ENCODE measurements around the gene CRTC1.

The CRTC1 gene

GRCh38 chr19:18749362-18750231 is 66.1 kb downstream of the CRTC1 start:
- no peak for DNase-seq (ENCODE audit: low read depth, low spot score)

DNA sequence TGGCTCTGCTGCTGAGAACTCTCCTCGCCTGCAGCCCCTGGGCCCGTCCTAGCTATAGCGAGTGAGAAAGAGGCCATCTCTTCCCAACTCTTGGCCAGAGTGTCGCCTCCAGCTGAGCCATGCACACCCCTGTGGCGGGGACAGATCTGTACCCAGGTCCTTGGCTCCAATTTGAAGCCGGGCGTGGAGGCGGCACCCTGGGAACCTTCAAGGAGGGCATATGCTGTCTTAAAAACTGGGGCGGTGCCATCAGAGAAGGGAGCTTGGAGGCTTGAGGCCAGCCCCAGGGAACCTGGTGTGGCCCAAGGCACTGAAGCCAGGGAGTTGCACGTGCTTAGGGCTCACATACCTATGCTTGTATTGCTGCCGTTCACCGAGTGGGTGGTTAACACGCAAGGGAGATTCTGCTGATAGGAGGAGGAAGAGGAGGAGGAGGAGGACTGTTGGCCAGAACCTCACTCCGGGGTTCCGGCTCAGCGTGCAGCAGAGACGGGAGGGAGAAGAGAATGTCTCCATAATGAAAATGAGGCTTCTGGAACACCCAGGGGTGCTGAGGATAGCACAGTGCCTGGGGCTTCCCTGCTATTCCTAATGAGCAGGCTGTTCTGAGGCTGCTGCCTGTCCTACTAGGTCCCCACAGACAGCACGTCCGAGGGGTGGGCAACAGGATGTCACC is 67.0 kb downstream of the CRTC1 start:
- DNase-seq (ENCODE audit: low read depth, low spot score), result no peak

DNA sequence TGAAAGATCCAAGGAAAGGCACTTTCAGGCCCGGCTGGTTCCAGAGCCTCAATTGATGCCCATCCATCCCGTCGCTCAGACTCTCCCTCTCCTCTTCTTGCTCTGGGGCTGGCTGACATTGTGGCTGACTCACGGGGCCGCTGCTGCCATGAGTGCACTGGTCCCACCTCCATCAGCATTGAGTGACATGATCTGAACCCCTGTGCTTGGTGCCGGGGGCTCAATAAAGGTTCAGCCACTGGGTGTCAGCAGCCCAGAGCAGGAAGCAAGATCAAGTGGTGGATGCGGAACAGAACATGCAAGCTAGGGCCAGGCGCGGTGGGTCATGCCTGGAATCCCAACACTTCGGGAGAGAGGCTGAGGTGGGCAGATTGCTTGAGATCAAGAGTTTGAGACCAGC is 68.1 kb downstream of the CRTC1 start:
- DNase-seq (ENCODE audit: low read depth, low spot score), result no peak

DNA sequence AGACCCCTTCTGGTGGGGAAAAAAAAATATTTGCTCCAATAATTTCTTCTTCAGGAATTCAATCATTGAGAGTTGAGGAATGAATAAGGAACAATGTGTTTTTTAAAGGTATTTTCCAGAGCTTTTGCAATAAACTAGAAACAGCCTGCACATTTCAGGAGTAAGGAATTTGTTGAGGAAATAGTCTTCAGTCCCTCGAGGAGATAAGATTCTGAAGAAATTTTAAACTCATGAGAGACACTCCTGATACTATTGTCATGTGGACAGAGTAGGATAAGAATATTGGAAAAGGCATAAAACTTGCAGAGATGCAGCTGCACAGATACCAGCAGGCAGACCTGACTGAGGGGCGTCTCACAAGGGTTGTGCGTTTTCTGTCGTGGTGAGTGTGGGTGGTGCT is 71.0 kb downstream of the CRTC1 start:
- DNase-seq (ENCODE audit: low read depth, low spot score), result no peak

DNA sequence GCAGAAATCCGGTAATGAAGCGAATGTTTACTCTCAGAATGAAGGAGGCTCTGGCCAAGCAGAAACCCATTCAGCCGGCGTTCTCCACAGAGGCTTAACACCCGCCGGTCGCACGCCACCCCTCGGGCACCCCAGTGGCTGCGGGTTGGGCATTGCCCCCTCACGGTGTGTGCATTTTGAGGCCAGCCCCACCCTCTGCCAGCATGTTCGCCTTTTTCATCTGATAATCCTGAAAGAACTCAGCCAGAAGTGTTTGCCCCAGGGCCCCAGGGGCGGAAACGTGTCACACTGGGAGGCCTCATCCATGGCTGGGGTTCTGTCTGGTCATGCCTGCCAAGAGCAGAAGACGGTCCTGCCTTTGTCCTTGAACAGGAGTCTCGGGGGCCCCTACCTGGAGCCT is 73.4 kb downstream of the CRTC1 start:
- peak; percentile 69 for DNase-seq (ENCODE audit: low read depth, low spot score)

- DNase-seq (ENCODE audit: low read depth, low spot score), result no peak
Observed at GRCh38 chr19:18759304-18759994, 76.0 kb downstream of the CRTC1 start.

GRCh38 chr19:18759995-18760426 is 76.5 kb downstream of the CRTC1 start:
- DNase-seq (ENCODE audit: low read depth, low spot score), result no peak

DNA sequence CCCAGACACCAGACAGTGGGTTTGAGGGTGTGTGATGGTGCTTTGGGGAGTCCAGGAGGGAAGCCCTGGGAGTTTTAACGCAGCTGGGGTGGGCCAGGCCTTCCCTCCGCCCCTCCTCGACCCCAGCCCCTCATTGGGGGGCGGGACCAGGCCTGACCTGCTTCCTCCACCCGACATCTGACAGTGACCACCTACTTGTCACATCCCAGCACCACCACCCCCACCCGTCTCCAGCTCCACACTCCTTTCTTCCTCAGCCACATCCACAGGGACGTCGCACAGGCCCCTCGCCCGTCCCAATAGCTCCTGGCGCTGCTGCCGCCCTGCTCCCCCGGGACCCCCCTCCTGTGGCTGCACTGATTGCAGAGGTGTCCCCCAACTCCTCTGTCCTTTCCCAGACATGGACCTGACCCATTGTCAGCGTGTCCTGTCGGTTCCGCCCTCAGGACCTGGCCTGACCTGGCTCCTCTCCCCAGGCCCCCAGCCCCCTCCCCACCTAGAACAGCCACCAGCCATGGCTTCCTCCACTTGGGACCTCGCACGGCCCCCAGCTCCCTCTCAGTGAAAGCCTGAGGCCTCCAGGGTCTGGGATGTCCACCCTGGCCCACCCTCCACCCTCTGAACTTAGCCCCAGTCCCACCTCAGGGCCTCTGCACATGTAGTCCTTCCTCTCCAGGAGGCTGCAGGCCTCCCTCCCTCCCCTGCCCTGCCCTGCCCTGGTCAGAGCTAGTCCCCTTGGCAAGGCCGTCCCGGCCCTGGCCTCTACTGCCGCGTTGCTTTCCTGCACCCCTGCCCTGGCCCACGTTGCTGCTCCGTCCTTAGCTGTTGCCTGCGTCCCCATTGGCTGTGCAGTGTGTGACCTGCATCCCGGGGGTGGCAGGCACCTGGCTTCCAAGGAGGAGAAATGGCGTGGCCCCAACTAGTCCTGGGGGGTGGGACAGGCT is 77.2 kb downstream of the CRTC1 start:
- no peak for DNase-seq (ENCODE audit: low read depth, low spot score)

DNA sequence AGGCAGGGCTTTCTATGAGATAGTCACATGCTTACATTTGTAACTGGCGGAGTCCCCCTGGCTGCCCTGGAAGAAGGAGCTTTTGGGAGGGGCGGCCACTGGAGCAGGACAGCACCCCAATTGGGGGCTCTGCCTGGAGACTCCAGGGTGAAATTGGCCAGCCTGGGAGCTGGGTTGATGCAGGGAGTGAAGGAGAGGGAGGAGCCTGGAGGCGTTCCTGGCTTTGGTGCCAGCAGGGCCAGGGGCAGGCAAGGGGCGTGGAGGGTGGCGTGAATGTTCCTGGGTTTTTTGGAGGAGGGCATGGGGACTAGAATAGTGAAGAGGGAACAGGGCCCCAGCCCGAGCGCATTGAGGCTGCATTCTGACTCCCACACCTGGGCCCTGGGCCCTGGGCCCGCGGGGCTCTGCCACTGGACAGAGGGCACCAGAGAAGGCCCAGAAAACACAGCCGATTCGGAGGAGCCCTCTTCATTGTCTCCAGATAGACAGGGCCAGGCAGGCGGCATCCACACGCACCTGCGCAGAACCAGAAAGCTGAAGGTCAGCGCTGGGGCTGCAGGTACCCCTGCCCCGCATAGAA is 78.1 kb downstream of the CRTC1 start:
- no peak for DNase-seq (ENCODE audit: low read depth, low spot score)

- no peak for DNase-seq (ENCODE audit: low read depth, low spot score)
Observed at GRCh38 chr19:18762125-18763023, 78.9 kb downstream of the CRTC1 start.

GRCh38 chr19:18763674-18764590 is 80.5 kb downstream of the CRTC1 start:
- DNase-seq (ENCODE audit: low read depth, low spot score), result no peak

DNA sequence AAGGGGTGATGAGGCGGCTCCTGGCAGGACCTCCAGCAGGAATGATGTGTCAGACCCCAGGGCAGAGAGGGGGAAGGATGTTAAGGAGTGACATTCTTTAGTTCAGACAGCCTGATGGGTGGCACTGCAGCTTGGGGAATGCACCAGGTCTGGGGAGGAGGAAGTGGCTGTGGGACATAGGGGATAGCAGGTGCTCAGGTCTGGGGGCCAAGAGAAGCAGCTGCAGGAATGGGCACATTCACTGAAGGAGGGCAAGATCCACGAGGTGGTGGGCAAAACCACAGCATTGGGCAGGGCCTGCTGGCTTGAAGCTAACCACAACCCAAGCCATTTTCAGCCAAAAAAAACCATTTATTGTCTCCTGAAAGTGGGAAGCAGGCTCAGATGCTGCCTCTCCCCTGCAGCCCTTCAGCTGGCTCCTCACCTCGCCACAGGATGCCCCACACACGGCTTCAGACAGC is 81.1 kb downstream of the CRTC1 start:
- DNase-seq (ENCODE audit: low read depth, low spot score), result no peak

- DNase-seq (ENCODE audit: low read depth, low spot score), result no peak
Observed at GRCh38 chr19:18765224-18765623, 81.7 kb downstream of the CRTC1 start.

- no peak for DNase-seq (ENCODE audit: low read depth, low spot score)
Observed at GRCh38 chr19:18768046-18768771, 84.7 kb downstream of the CRTC1 start.

DNA sequence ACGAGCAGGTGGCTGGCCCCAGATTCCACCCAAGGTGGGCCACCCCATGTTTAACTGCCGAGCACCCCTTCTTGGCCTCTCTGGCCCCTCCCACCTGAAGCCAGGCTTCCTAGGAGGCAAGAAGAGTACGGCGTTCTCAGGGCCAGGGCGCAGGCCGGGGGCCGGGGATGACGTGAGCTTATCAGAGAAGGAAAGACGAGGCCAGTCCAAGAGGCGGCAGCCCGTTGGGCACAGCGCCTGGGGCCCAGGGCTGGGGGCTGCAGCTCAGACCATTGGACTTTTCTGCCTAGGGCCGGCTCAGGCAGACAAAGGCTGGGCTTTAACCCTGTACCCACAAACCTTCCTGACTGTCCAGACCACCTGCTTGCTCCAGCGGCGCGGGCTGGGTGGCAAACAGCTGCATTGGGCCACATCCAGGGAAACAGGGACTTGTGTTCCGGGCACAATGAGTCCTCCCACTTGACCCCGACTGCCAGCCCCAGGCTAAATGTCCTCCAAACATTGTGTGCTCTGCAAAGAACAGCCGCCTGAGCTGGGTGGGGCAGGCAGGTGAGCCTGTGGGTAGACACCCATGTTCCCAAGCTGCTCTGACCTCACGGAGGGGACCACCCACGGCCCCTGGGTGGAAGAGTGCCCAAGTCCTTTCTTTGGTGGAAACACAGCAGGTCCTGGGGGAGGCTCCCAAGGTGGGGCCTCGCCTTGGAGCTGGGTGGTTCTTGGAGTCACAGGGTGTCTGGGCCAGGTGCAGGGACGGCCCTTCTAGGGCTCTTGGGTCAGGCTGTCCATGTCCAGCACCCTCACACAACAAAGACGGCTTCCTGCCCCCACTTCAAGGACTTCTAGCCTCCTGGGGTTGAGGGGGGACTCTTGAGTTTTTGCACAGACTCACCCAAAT is 85.8 kb downstream of the CRTC1 start:
- DNase-seq (ENCODE audit: low read depth, low spot score), result no peak

DNA sequence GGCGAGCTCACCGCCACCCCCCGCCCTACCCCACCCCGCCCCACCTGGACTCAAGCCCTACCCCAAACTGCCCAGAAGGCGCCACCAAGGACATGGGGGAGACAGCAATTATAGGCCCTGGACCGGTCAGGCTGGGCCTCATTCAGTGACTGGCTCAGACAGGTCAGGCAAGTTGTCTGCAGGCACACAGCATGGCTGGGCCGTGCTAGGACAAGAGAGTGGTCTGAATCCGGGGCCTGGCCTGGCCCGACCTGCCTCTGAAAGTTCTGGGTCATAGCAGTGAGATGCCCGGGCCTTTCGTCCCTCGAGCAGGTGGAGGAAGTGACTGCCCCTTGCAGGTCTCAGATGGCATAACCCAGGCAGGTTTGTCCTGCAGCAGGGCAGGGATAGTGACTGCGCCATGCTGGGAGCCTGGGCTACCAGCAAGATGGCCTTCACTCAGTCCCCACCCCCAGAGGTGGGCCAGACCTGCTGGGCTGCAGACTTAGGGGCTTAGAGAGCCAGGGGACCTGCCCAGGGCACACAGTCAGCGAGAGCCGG is 86.6 kb downstream of the CRTC1 start:
- no peak for DNase-seq (ENCODE audit: low read depth, low spot score)
